Measurements from ENCODE around the gene EFNA3.

DNA sequence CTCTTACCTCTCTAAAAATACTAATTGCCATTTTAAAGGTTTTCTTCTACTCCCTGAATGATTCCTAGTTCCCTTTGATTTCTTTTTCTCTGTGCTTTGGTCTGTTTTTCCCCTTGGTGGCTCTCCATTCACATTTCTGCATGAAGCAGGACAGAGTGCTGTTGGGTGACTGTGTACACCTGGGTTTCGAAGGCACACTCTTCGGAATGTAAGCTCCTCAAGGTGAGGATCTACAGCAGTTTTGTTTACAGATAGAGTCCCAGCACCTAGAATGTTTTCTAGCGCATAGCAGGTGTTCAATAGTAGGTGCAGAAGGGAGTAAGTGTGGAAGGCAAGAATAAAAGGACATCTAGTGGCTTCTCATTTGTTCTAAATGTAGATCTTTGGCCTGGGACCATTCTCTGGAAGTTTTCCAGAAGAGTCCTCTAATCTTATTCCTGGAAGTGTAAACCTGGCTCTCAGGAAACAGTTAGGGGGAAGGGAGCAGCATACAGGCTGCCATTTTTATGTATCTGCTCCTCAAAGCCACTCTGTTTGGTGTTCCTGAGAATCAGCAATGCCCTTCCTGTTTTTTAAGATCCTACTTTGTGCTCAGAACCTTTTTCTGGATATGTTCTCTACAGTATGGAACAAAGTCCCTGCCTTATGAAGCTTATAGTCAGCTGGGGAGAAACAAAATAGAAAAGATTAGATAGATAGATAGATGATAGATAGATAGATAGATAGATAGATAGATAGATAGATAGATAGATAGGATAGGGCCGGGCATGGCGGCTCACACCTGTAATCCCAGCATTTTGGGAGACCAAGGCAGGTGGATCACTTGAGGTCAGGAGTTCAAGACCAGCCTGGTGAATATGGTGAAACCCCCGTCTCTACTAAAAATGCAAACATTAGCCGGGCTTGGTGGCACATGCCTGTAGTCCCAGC is 26.2 kb downstream of the EFNA3 start:
- TF ChIP-seq, protein P1, sequence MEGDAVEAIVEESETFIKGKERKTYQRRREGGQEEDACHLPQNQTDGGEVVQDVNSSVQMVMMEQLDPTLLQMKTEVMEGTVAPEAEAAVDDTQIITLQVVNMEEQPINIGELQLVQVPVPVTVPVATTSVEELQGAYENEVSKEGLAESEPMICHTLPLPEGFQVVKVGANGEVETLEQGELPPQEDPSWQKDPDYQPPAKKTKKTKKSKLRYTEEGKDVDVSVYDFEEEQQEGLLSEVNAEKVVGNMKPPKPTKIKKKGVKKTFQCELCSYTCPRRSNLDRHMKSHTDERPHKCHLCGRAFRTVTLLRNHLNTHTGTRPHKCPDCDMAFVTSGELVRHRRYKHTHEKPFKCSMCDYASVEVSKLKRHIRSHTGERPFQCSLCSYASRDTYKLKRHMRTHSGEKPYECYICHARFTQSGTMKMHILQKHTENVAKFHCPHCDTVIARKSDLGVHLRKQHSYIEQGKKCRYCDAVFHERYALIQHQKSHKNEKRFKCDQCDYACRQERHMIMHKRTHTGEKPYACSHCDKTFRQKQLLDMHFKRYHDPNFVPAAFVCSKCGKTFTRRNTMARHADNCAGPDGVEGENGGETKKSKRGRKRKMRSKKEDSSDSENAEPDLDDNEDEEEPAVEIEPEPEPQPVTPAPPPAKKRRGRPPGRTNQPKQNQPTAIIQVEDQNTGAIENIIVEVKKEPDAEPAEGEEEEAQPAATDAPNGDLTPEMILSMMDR (IDR thresholded peaks at IDR 0.05 in 2 of 3, conservative IDR thresholded peaks at IDR 0.05 in 1 of 3; ENCODE audit: borderline replicate concordance in 1 of 3, insufficient read depth in 1 of 3, low read depth in 2 of 3, low read length in 2 of 3), result no peak
- TF ChIP-seq POLR2AphosphoS5 (IDR thresholded peaks at IDR 0.05; ENCODE audit: low read depth, low read length) (no peak), EZH2phosphoT487 (IDR thresholded peaks at IDR 0.05; ENCODE audit: borderline replicate concordance) (no peak), YY1 (IDR thresholded peaks at IDR 0.05; ENCODE audit: extremely low read depth, insufficient replicate concordance, low read depth, low read length) (no peak), POLR2A (IDR thresholded peaks at IDR 0.05; ENCODE audit: borderline replicate concordance, extremely low read depth, insufficient read depth, insufficient read length) (no peak), ZNF274 (IDR thresholded peaks at IDR 0.05; ENCODE audit: low read depth, low read length) (no peak), SP1 (IDR thresholded peaks at IDR 0.05; ENCODE audit: low read depth) (no peak), CBX3 (IDR thresholded peaks at IDR 0.05; ENCODE audit: low read depth) (no peak), FOSL1 (IDR thresholded peaks at IDR 0.05; ENCODE audit: low read depth) (no peak), SIN3A (IDR thresholded peaks at IDR 0.05; ENCODE audit: low read depth) (no peak), JUND (IDR thresholded peaks at IDR 0.05) (no peak)
- TF ChIP-seq, protein P2, sequence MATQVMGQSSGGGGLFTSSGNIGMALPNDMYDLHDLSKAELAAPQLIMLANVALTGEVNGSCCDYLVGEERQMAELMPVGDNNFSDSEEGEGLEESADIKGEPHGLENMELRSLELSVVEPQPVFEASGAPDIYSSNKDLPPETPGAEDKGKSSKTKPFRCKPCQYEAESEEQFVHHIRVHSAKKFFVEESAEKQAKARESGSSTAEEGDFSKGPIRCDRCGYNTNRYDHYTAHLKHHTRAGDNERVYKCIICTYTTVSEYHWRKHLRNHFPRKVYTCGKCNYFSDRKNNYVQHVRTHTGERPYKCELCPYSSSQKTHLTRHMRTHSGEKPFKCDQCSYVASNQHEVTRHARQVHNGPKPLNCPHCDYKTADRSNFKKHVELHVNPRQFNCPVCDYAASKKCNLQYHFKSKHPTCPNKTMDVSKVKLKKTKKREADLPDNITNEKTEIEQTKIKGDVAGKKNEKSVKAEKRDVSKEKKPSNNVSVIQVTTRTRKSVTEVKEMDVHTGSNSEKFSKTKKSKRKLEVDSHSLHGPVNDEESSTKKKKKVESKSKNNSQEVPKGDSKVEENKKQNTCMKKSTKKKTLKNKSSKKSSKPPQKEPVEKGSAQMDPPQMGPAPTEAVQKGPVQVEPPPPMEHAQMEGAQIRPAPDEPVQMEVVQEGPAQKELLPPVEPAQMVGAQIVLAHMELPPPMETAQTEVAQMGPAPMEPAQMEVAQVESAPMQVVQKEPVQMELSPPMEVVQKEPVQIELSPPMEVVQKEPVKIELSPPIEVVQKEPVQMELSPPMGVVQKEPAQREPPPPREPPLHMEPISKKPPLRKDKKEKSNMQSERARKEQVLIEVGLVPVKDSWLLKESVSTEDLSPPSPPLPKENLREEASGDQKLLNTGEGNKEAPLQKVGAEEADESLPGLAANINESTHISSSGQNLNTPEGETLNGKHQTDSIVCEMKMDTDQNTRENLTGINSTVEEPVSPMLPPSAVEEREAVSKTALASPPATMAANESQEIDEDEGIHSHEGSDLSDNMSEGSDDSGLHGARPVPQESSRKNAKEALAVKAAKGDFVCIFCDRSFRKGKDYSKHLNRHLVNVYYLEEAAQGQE (IDR thresholded peaks at IDR 0.05; ENCODE audit: low read depth), result no peak
- TF ChIP-seq, protein P3, sequence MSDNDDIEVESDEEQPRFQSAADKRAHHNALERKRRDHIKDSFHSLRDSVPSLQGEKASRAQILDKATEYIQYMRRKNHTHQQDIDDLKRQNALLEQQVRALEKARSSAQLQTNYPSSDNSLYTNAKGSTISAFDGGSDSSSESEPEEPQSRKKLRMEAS (IDR thresholded peaks at IDR 0.05), result no peak
- TF ChIP-seq, protein P4, sequence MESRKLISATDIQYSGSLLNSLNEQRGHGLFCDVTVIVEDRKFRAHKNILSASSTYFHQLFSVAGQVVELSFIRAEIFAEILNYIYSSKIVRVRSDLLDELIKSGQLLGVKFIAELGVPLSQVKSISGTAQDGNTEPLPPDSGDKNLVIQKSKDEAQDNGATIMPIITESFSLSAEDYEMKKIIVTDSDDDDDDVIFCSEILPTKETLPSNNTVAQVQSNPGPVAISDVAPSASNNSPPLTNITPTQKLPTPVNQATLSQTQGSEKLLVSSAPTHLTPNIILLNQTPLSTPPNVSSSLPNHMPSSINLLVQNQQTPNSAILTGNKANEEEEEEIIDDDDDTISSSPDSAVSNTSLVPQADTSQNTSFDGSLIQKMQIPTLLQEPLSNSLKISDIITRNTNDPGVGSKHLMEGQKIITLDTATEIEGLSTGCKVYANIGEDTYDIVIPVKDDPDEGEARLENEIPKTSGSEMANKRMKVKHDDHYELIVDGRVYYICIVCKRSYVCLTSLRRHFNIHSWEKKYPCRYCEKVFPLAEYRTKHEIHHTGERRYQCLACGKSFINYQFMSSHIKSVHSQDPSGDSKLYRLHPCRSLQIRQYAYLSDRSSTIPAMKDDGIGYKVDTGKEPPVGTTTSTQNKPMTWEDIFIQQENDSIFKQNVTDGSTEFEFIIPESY (IDR thresholded peaks at IDR 0.05; ENCODE audit: extremely low read depth, insufficient replicate concordance, low read length), result no peak

All from HCT116 (cell line).